ENCODE measurements around the gene EHD3. TPM values are rescaled to one million over a fixed set of nuclear protein-coding genes. Genes with fewer than 3 reads are reported as not detected.

EHD3 gene
- polyA plus RNA-seq, 3 donors, result 21.8 to 31.5 (median 29.1) TPM

- no peak for DNase-seq
These were observed 28.3 kb upstream of the EHD3 start for GRCh38 chr2:31205613-31206012.

- DNase-seq, result no peak
These were observed 26.2 kb upstream of the EHD3 start for GRCh38 chr2:31207790-31208189.

GRCh38 chr2:31208240-31208639 lies 25.7 kb upstream of the EHD3 start:
- DNase-seq, result no peak

GRCh38 chr2:31212659-31213600 lies 21.0 kb upstream of the EHD3 start:
- no peak for DNase-seq

GRCh38 chr2:31213601-31214443 lies 20.1 kb upstream of the EHD3 start:
- no peak for DNase-seq

GRCh38 chr2:31214444-31214915 lies 19.5 kb upstream of the EHD3 start:
- DNase-seq, result no peak

GRCh38 chr2:31216734-31217133 lies 17.2 kb upstream of the EHD3 start:
- DNase-seq, result no peak

GRCh38 chr2:31217465-31218200 lies 16.3 kb upstream of the EHD3 start, which contains the start of gene CAPN14:
CAPN14 (minus strand) TSS chr2:31217515; CDS start chr2:31205447, 12,068 bp downstream.
- no peak for DNase-seq

- DNase-seq, result no peak
These were observed 14.6 kb upstream of the EHD3 start for GRCh38 chr2:31219131-31219969.

- DNase-seq, result no peak
These were observed 12.4 kb upstream of the EHD3 start for GRCh38 chr2:31221544-31221943.

- no peak for DNase-seq
These were observed 11.9 kb upstream of the EHD3 start for GRCh38 chr2:31222071-31222470.

GRCh38 chr2:31223026-31223425 lies 10.9 kb upstream of the EHD3 start:
- DNase-seq, result no peak

GRCh38 chr2:31223749-31224148 lies 10.2 kb upstream of the EHD3 start:
- DNase-seq, result no peak

GRCh38 chr2:31226266-31226665 lies 7.7 kb upstream of the EHD3 start:
- DNase-seq, result no peak

- no peak for DNase-seq
These were observed 6.8 kb upstream of the EHD3 start for GRCh38 chr2:31227110-31227509.

GRCh38 chr2:31227711-31228125 lies 6.2 kb upstream of the EHD3 start:
- no peak for DNase-seq

GRCh38 chr2:31228717-31229116 lies 5.2 kb upstream of the EHD3 start:
- no peak for DNase-seq

GRCh38 chr2:31230751-31231150 lies 3.2 kb upstream of the EHD3 start:
- no peak for DNase-seq

GRCh38 chr2:31231571-31232302 lies 2.2 kb upstream of the EHD3 start:
- no peak for DNase-seq

GRCh38 chr2:31232586-31232985 lies 1.4 kb upstream of the EHD3 start:
- no peak for DNase-seq

Measured in renal pelvis (tissue), 4 donors.